ENCODE data around the gene MASP2. TPM values are rescaled to one million over a fixed set of nuclear protein-coding genes. Genes with fewer than 3 reads are reported as not detected.
A peak's percentile ranks its signal among the peaks of the same experiment; 100 is the strongest.
"Not testable (repeated sequence)": the region's sequence is repeated elsewhere in the genome, so short reads cannot be mapped to it uniquely, and the experiment has no call there.

Gene MASP2
- polyA plus RNA-seq, 4 donors = 3.6 to 10.0 (median 3.9) TPM

GRCh38 chr1:11041048-11041447, 6.0 kb downstream of the MASP2 start:
- DNase-seq (ENCODE audit: low read depth in 4 of 4, low spot score in 3 of 4) = no peak

- DNase-seq (ENCODE audit: low read depth in 4 of 4, low spot score in 3 of 4) = not testable (repeated sequence)
These were observed 7.0 kb downstream of the MASP2 start for GRCh38 chr1:11040105-11040429.

- no peak for DNase-seq (ENCODE audit: low read depth in 4 of 4, low spot score in 3 of 4)
These were observed 7.5 kb downstream of the MASP2 start for GRCh38 chr1:11039351-11040104.

- DNase-seq (ENCODE audit: low read depth in 4 of 4, low spot score in 3 of 4) = peak in 2 of 4 donors; percentile 67 to 71
These were observed 9.3 kb downstream of the MASP2 start for GRCh38 chr1:11037740-11038182.

GRCh38 chr1:11037019-11037739, 9.9 kb downstream of the MASP2 start:
- DNase-seq (ENCODE audit: low read depth in 4 of 4, low spot score in 3 of 4) = not testable (repeated sequence)

GRCh38 chr1:11031624-11032262, 15.3 kb downstream of the MASP2 start:
- DNase-seq (ENCODE audit: low read depth in 4 of 4, low spot score in 3 of 4) = no peak

- no peak for DNase-seq (ENCODE audit: low read depth in 4 of 4, low spot score in 3 of 4)
These were observed 16.2 kb downstream of the MASP2 start for GRCh38 chr1:11030865-11031264.

GRCh38 chr1:11028018-11028417, 19.0 kb downstream of the MASP2 start:
- DNase-seq (ENCODE audit: low read depth in 4 of 4, low spot score in 3 of 4) = no peak

- no peak for DNase-seq (ENCODE audit: low read depth in 4 of 4, low spot score in 3 of 4)
These were observed 19.7 kb downstream of the MASP2 start for GRCh38 chr1:11027316-11027715.

GRCh38 chr1:11026903-11027302, 20.1 kb downstream of the MASP2 start:
- no peak for DNase-seq (ENCODE audit: low read depth in 4 of 4, low spot score in 3 of 4)

- no peak for DNase-seq (ENCODE audit: low read depth in 4 of 4, low spot score in 3 of 4)
These were observed 21.0 kb downstream of the MASP2 start for GRCh38 chr1:11026052-11026451.

GRCh38 chr1:11025618-11026017, 21.4 kb downstream of the MASP2 start:
- no peak for DNase-seq (ENCODE audit: low read depth in 4 of 4, low spot score in 3 of 4)

GRCh38 chr1:11024874-11025203, 22.2 kb downstream of the MASP2 start:
- DNase-seq (ENCODE audit: low read depth in 4 of 4, low spot score in 3 of 4) = no peak

- DNase-seq (ENCODE audit: low read depth in 4 of 4, low spot score in 3 of 4) = no peak
These were observed 22.7 kb downstream of the MASP2 start for GRCh38 chr1:11024154-11024873.

GRCh38 chr1:11023201-11023600, 23.8 kb downstream of the MASP2 start:
- DNase-seq (ENCODE audit: low read depth in 4 of 4, low spot score in 3 of 4) = no peak

GRCh38 chr1:11019971-11020370, 27.1 kb downstream of the MASP2 start:
- DNase-seq (ENCODE audit: low read depth in 4 of 4, low spot score in 3 of 4) = no peak

GRCh38 chr1:11019358-11019757, 27.7 kb downstream of the MASP2 start:
- not testable (repeated sequence) for DNase-seq (ENCODE audit: low read depth in 4 of 4, low spot score in 3 of 4)

GRCh38 chr1:11013160-11013531, 33.9 kb downstream of the MASP2 start:
- no peak for DNase-seq (ENCODE audit: low read depth in 4 of 4, low spot score in 3 of 4)

- DNase-seq (ENCODE audit: low read depth in 4 of 4, low spot score in 3 of 4) = peak; percentile 83 to 93 (median 85)
These were observed 34.5 kb downstream of the MASP2 start, which contains the start of gene TARDBP for GRCh38 chr1:11012260-11013159. Gene TARDBP (plus strand): TSS chr1:11012654. CDS start chr1:11013728, 1,074 bp downstream.

- DNase-seq (ENCODE audit: low read depth in 4 of 4, low spot score in 3 of 4) = no peak
These were observed 46.5 kb downstream of the MASP2 start for GRCh38 chr1:11000526-11000925.
